Omental fat pad (tissue), 4 donors: ENCODE measurements around the gene AUTS2. TPM values are rescaled to one million over a fixed set of nuclear protein-coding genes. Genes with fewer than 3 reads are reported as not detected.

Experiments used
- ATAC-seq: fragments of 150-250 bp; one replicate; pipeline ENCODE4 v1.9.1; 2016; ENCODE audit warnings: mild to moderate bottlenecking, moderate library complexity; ENCODE audit not compliant: low FRiP score
- DNase-seq: peaks from one replicate; pipeline ENCODE4 v3.0.0-alpha.2; 2019; ENCODE audit warnings: low spot score
- CTCF ChIP-seq, 3 donors: fragments of 450-650 bp; IDR thresholded peaks; one replicate each; pipeline ENCODE4 v1.5.1; 2016 to 2017; ENCODE audit warnings: antibody characterized with exemption in 3 of 3, mild to moderate bottlenecking in 3 of 3, moderate library complexity in 2 of 3
- total RNA-seq, 4 donors: library from RNA; depleted of rRNA; stranded (reverse); fragments of >200 nt; gene quantifications; one replicate each; pipeline ENCODE4 v1.1.0, GENCODE V29; 2016

AUTS2 gene
- total RNA-seq, 4 donors from 2014 or later: 13.2 to 27.0 (median 21.2) TPM

- TF ChIP-seq CTCF (IDR thresholded peaks at IDR 0.05): no peak
- ATAC-seq (no peak), DNase-seq (no peak)
These were observed 89.6 kb downstream of the AUTS2 start for GRCh38 chr7:69687739-69688433.

GRCh38 chr7:69690329-69690728, 92.1 kb downstream of the AUTS2 start:
- ATAC-seq (no peak), DNase-seq (no peak)
- TF ChIP-seq CTCF (IDR thresholded peaks at IDR 0.05): no peak

- ATAC-seq (no peak), DNase-seq (no peak)
- TF ChIP-seq CTCF (IDR thresholded peaks at IDR 0.05): no peak
These were observed 93.1 kb downstream of the AUTS2 start for GRCh38 chr7:69691327-69691726.

GRCh38 chr7:69691734-69692133, 93.5 kb downstream of the AUTS2 start:
- ATAC-seq (no peak), DNase-seq (no peak)
- no peak for TF ChIP-seq CTCF (IDR thresholded peaks at IDR 0.05)

GRCh38 chr7:69692611-69693010, 94.3 kb downstream of the AUTS2 start:
- DNase-seq (no peak), ATAC-seq (no peak)
- TF ChIP-seq CTCF (IDR thresholded peaks at IDR 0.05): no peak

GRCh38 chr7:69693042-69693441, 94.8 kb downstream of the AUTS2 start:
- no peak for TF ChIP-seq CTCF (IDR thresholded peaks at IDR 0.05)
- DNase-seq: no peak
- ATAC-seq: no peak

- TF ChIP-seq CTCF (IDR thresholded peaks at IDR 0.05): no peak
- DNase-seq: no peak
- no peak for ATAC-seq
These were observed 97.8 kb downstream of the AUTS2 start for GRCh38 chr7:69696054-69696591.
